Measurements from ENCODE around the gene YKT6.

- no peak for TF ChIP-seq TAF1 (IDR thresholded peaks at IDR 0.05; ENCODE audit: borderline replicate concordance, insufficient read depth, low read length)
- no peak for TF ChIP-seq REST (IDR thresholded peaks at IDR 0.05; ENCODE audit: insufficient read depth in 1 of 2, low read depth in 2 of 2, low read length in 2 of 2)
- no peak for TF ChIP-seq POLR2AphosphoS5 (IDR thresholded peaks at IDR 0.05; ENCODE audit: low read depth, low read length)
- no peak for TF ChIP-seq SIN3A (IDR thresholded peaks at IDR 0.05; ENCODE audit: borderline replicate concordance, insufficient read depth, low read length)
- no peak for TF ChIP-seq FOXP2 (optimal IDR thresholded peaks at IDR 0.05; ENCODE audit: borderline replicate concordance, extremely low read depth, extremely low read length, insufficient read depth)
These were observed 46.8 kb upstream of the YKT6 start for GRCh38 chr7:44153948-44154335.

Data from PFSK-1 (cell line).